ENCODE measurements around the gene SLC8A1.

DNA sequence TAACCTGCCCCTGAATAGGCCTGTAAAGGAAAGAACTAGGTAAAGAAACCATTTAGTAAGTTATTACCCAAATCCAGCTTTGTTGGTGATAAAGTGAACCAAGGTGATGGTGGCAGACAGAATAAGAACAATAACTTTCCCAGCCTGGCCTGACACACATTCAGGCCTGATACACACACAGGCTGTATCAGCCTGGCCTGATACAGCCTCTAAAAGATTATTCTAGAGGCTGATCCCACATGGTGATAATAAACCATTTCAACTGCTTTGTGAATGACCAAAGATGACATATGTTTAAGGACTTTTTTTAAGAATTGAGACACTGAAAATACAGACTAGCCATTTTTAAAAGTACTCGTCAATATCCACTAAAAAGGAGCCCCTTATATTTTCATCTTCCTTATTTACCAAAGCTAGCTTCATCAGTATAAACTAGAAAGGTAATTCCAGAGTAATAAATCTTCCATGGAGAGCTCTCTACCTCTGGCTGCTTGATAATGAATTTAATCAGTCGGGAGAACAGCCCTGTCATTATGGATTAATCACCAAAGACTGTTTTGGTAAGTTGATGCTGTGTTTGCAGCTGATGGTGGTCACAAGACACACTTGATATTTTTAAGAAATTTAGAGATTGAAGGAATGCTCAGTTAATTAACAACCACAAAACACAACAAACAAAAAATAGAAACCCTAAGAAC, 77.2 kb downstream of the SLC8A1 start:
- TF ChIP-seq, protein P1, sequence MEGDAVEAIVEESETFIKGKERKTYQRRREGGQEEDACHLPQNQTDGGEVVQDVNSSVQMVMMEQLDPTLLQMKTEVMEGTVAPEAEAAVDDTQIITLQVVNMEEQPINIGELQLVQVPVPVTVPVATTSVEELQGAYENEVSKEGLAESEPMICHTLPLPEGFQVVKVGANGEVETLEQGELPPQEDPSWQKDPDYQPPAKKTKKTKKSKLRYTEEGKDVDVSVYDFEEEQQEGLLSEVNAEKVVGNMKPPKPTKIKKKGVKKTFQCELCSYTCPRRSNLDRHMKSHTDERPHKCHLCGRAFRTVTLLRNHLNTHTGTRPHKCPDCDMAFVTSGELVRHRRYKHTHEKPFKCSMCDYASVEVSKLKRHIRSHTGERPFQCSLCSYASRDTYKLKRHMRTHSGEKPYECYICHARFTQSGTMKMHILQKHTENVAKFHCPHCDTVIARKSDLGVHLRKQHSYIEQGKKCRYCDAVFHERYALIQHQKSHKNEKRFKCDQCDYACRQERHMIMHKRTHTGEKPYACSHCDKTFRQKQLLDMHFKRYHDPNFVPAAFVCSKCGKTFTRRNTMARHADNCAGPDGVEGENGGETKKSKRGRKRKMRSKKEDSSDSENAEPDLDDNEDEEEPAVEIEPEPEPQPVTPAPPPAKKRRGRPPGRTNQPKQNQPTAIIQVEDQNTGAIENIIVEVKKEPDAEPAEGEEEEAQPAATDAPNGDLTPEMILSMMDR (IDR thresholded peaks at IDR 0.05), result no peak
- no peak for TF ChIP-seq POLR2A (IDR thresholded peaks at IDR 0.05)
